GM10266 (cell line): ENCODE results near the gene APBA2.

Experiments used
- DNase-seq: peaks from one replicate; pipeline ENCODE4 v3.0.0; 2012; ENCODE audit errors: extremely low spot score
- CTCF ChIP-seq: IDR thresholded peaks from 2 replicates; pipeline ENCODE4 v1.5.1; 2012; ENCODE audit warnings: mild to moderate bottlenecking, low read depth; ENCODE audit not compliant: control insufficient read depth, insufficient read depth; ENCODE audit errors: missing control alignments

Gene APBA2

GRCh38 chr15:28902856-28903255, 17.1 kb downstream of the APBA2 start:
- no peak for DNase-seq
- TF ChIP-seq CTCF: no peak

- no peak for TF ChIP-seq CTCF
- no peak for DNase-seq
These were observed 17.8 kb downstream of the APBA2 start for GRCh38 chr15:28903555-28903954.

- TF ChIP-seq CTCF: no peak
- DNase-seq: no peak
These were observed 18.2 kb downstream of the APBA2 start for GRCh38 chr15:28904003-28904402.

GRCh38 chr15:28904541-28905315, 19.0 kb downstream of the APBA2 start:
- no peak for TF ChIP-seq CTCF
- DNase-seq: no peak

GRCh38 chr15:28907338-28907960, 21.7 kb downstream of the APBA2 start:
- DNase-seq: no peak
- no peak for TF ChIP-seq CTCF

- no peak for TF ChIP-seq CTCF
- DNase-seq: no peak
These were observed 24.3 kb downstream of the APBA2 start for GRCh38 chr15:28909958-28910500.

GRCh38 chr15:28911310-28911931, 25.6 kb downstream of the APBA2 start:
- DNase-seq: no peak
- TF ChIP-seq CTCF: no peak
